SK-N-DZ (cell line): ENCODE data around the gene CYYR1.

Experiments
- DNase-seq: peaks from one replicate; pipeline ENCODE4 v3.0.0-alpha.2; 2015; ENCODE audit warnings: low spot score

Gene CYYR1

GRCh38 chr21:26554365-26554764 lies 18.7 kb downstream of the CYYR1 start:
- DNase-seq, result peak; percentile 99

- no peak for DNase-seq
These were observed 19.2 kb downstream of the CYYR1 start for GRCh38 chr21:26553898-26554297.

- DNase-seq, result no peak
These were observed 22.8 kb downstream of the CYYR1 start for GRCh38 chr21:26550326-26550725.

GRCh38 chr21:26546446-26547097 lies 26.5 kb downstream of the CYYR1 start:
- no peak for DNase-seq

- DNase-seq, result peak; percentile 8
These were observed 28.8 kb downstream of the CYYR1 start for GRCh38 chr21:26544201-26544775.

GRCh38 chr21:26540651-26541050 lies 32.4 kb downstream of the CYYR1 start:
- no peak for DNase-seq

GRCh38 chr21:26539566-26539965 lies 33.5 kb downstream of the CYYR1 start:
- DNase-seq, result no peak

- no peak for DNase-seq
These were observed 38.6 kb downstream of the CYYR1 start for GRCh38 chr21:26534517-26534916.

GRCh38 chr21:26532208-26532607 lies 40.9 kb downstream of the CYYR1 start:
- no peak for DNase-seq

- peak; percentile 58 for DNase-seq
These were observed 43.6 kb downstream of the CYYR1 start for GRCh38 chr21:26529526-26529925.

GRCh38 chr21:26528882-26529281 lies 44.2 kb downstream of the CYYR1 start:
- no peak for DNase-seq

- DNase-seq, result peak; percentile 82
These were observed 50.4 kb downstream of the CYYR1 start for GRCh38 chr21:26522704-26523103.

GRCh38 chr21:26519142-26519541 lies 53.9 kb downstream of the CYYR1 start:
- no peak for DNase-seq

GRCh38 chr21:26515257-26515656 lies 57.8 kb downstream of the CYYR1 start:
- no peak for DNase-seq

GRCh38 chr21:26513212-26513611 lies 59.9 kb downstream of the CYYR1 start:
- DNase-seq, result no peak

- no peak for DNase-seq
These were observed 60.4 kb downstream of the CYYR1 start for GRCh38 chr21:26512664-26513063.

- DNase-seq, result no peak
These were observed 64.2 kb downstream of the CYYR1 start for GRCh38 chr21:26508903-26509302.

- DNase-seq, result no peak
These were observed 66.1 kb downstream of the CYYR1 start for GRCh38 chr21:26506956-26507355.

GRCh38 chr21:26505211-26505610 lies 67.9 kb downstream of the CYYR1 start:
- DNase-seq, result no peak

- no peak for DNase-seq
These were observed 69.7 kb downstream of the CYYR1 start for GRCh38 chr21:26503414-26503813.

GRCh38 chr21:26501495-26502021 lies 71.5 kb downstream of the CYYR1 start:
- no peak for DNase-seq

- DNase-seq, result no peak
These were observed 73.6 kb downstream of the CYYR1 start for GRCh38 chr21:26499495-26499894.

GRCh38 chr21:26495283-26495849 lies 77.7 kb downstream of the CYYR1 start:
- no peak for DNase-seq
